ENCODE data around the gene ALOXE3.

The ALOXE3 gene

GRCh38 chr17:8162233-8162996 lies 44.1 kb upstream of the ALOXE3 start, which contains the start of gene VAMP2:
VAMP2 (minus strand) TSS chr17:8162948; CDS start chr17:8162879, 69 bp downstream.
- in situ Hi-C loops (cut with HindIII; ENCODE audit: low sequenced_read_pairs): no loop called here

GRCh38 chr17:8161289-8162232 lies 43.2 kb upstream of the ALOXE3 start:
- in situ Hi-C loops (cut with HindIII; ENCODE audit: low sequenced_read_pairs): no loop called here
- H3K4me3 ChIP-seq (ENCODE audit: low read depth, low read length): peak overlapping the region; percentile 94
- DNase-seq (ENCODE audit: low read depth, low spot score): no peak
- TF ChIP-seq CTCF (IDR thresholded peaks at IDR 0.05; ENCODE audit: low read depth, low read length): no peak

More at GRCh38 chr17:8162233-8162996, 44.1 kb upstream of the ALOXE3 start, which contains the start of gene VAMP2:
- TF ChIP-seq CTCF (IDR thresholded peaks at IDR 0.05; ENCODE audit: low read depth, low read length): no peak
- DNase-seq (ENCODE audit: low read depth, low spot score): peak; percentile 48
- H3K4me3 ChIP-seq (ENCODE audit: low read depth, low read length): peak within 1 kb of the TSS; percentile 94

GRCh38 chr17:8160741-8161221 lies 42.5 kb upstream of the ALOXE3 start:
- H3K4me3 ChIP-seq (ENCODE audit: low read depth, low read length): no peak overlapping the region
- in situ Hi-C loops (cut with HindIII; ENCODE audit: low sequenced_read_pairs): no loop called here
- DNase-seq (ENCODE audit: low read depth, low spot score): no peak
- no peak for TF ChIP-seq CTCF (IDR thresholded peaks at IDR 0.05; ENCODE audit: low read depth, low read length)

- no peak for TF ChIP-seq CTCF (IDR thresholded peaks at IDR 0.05; ENCODE audit: low read depth, low read length)
- no peak overlapping the region for H3K4me3 ChIP-seq (ENCODE audit: low read depth, low read length)
- in situ Hi-C loops (cut with HindIII; ENCODE audit: low sequenced_read_pairs): no loop called here
- DNase-seq (ENCODE audit: low read depth, low spot score): no peak
These were observed 41.9 kb upstream of the ALOXE3 start for GRCh38 chr17:8160224-8160577.

- no peak overlapping the region for H3K4me3 ChIP-seq (ENCODE audit: low read depth, low read length)
- no peak for TF ChIP-seq CTCF (IDR thresholded peaks at IDR 0.05; ENCODE audit: low read depth, low read length)
- no peak for DNase-seq (ENCODE audit: low read depth, low spot score)
- in situ Hi-C loops (cut with HindIII; ENCODE audit: low sequenced_read_pairs): no loop called here
These were observed 41.3 kb upstream of the ALOXE3 start for GRCh38 chr17:8159459-8160223.

- H3K4me3 ChIP-seq (ENCODE audit: low read depth, low read length): no peak overlapping the region
- TF ChIP-seq CTCF (IDR thresholded peaks at IDR 0.05; ENCODE audit: low read depth, low read length): no peak
- no peak for DNase-seq (ENCODE audit: low read depth, low spot score)
- in situ Hi-C loops (cut with HindIII; ENCODE audit: low sequenced_read_pairs): no loop called here
These were observed 40.7 kb upstream of the ALOXE3 start for GRCh38 chr17:8159032-8159400.

Measured in astrocyte of the spinal cord (primary cell).